ENCODE results near the gene THRSP. TPM values are rescaled to one million over a fixed set of nuclear protein-coding genes. Genes with fewer than 3 reads are reported as not detected.
"Not testable (repeated sequence)": the region's sequence is repeated elsewhere in the genome, so short reads cannot be mapped to it uniquely, and the experiment has no call there.

The THRSP gene
- total RNA-seq, 1 experiment from 2014 or later: not detected

- Histone ChIP-seq H2AFZ (ENCODE audit: low read length) (no peak overlapping the region), H3K9me2 (replicated peaks; ENCODE audit: insufficient read depth, low read length) (no peaks in the 10 kb centered on the region), H3K36me3 (ENCODE audit: insufficient read depth, low read length) (no peaks in the 10 kb centered on the region), H3K9me3 (ENCODE audit: low read length) (no peaks in the 10 kb centered on the region), H3K4me3 (ENCODE audit: low read length) (no peak overlapping the region), H3K4me1 (ENCODE audit: low read length) (no peaks in the 10 kb centered on the region), H3K27me3 (ENCODE audit: low read length) (no peaks in the 10 kb centered on the region), H3K27ac (ENCODE audit: low read length) (no peak overlapping the region), H3K79me2 (ENCODE audit: low read length) (no peaks in the 10 kb centered on the region), H3K9ac (ENCODE audit: low read length) (no peak overlapping the region), H4K20me1 (ENCODE audit: insufficient read depth, low read depth, low read length) (no peaks in the 10 kb centered on the region), H3K4me2 (ENCODE audit: low read depth, low read length, poor library complexity, severe bottlenecking) (no peak overlapping the region)
- no peak for DNase-seq
Measured at GRCh38 chr11:78054971-78055370, 8.7 kb upstream of the THRSP start.

GRCh38 chr11:78056093-78056492 lies 7.6 kb upstream of the THRSP start:
- Histone ChIP-seq H3K9me3 (ENCODE audit: low read length) (no peaks in the 10 kb centered on the region), H3K27me3 (ENCODE audit: low read length) (no peaks in the 10 kb centered on the region)

GRCh38 chr11:78057462-78058055 lies 6.1 kb upstream of the THRSP start:
- Histone ChIP-seq H3K36me3 (ENCODE audit: insufficient read depth, low read length) (no peaks in the 10 kb centered on the region), H2AFZ (ENCODE audit: low read length) (no peak overlapping the region), H3K27ac (ENCODE audit: low read length) (no peak overlapping the region), H3K4me2 (ENCODE audit: low read depth, low read length, poor library complexity, severe bottlenecking) (no peak overlapping the region), H3K27me3 (ENCODE audit: low read length) (no peaks in the 10 kb centered on the region), H3K9me3 (ENCODE audit: low read length) (no peaks in the 10 kb centered on the region), H3K4me3 (ENCODE audit: low read length) (no peak overlapping the region), H3K79me2 (ENCODE audit: low read length) (no peaks in the 10 kb centered on the region), H3K9me2 (replicated peaks; ENCODE audit: insufficient read depth, low read length) (no peaks in the 10 kb centered on the region), H4K20me1 (ENCODE audit: insufficient read depth, low read depth, low read length) (no peaks in the 10 kb centered on the region), H3K9ac (ENCODE audit: low read length) (no peak overlapping the region), H3K4me1 (ENCODE audit: low read length) (no peaks in the 10 kb centered on the region)
- no peak for DNase-seq

More at GRCh38 chr11:78056093-78056492, 7.6 kb upstream of the THRSP start:
- Histone ChIP-seq H3K4me2 (ENCODE audit: low read depth, low read length, poor library complexity, severe bottlenecking) (no peak overlapping the region), H3K9me2 (replicated peaks; ENCODE audit: insufficient read depth, low read length) (no peaks in the 10 kb centered on the region), H3K36me3 (ENCODE audit: insufficient read depth, low read length) (no peaks in the 10 kb centered on the region), H3K4me1 (ENCODE audit: low read length) (no peaks in the 10 kb centered on the region), H3K79me2 (ENCODE audit: low read length) (no peaks in the 10 kb centered on the region), H2AFZ (ENCODE audit: low read length) (no peak overlapping the region), H4K20me1 (ENCODE audit: insufficient read depth, low read depth, low read length) (no peaks in the 10 kb centered on the region), H3K4me3 (ENCODE audit: low read length) (no peak overlapping the region), H3K27ac (ENCODE audit: low read length) (no peak overlapping the region), H3K9ac (ENCODE audit: low read length) (no peak overlapping the region)
- no peak for DNase-seq

- not testable (repeated sequence) for H3K4me2 ChIP-seq (ENCODE audit: low read depth, low read length, poor library complexity, severe bottlenecking); H3K9me3 ChIP-seq (ENCODE audit: low read length); H3K9me2 ChIP-seq (replicated peaks; ENCODE audit: insufficient read depth, low read length); H3K4me1 ChIP-seq (ENCODE audit: low read length); H3K27me3 ChIP-seq (ENCODE audit: low read length); H3K4me3 ChIP-seq (ENCODE audit: low read length); DNase-seq; H2AFZ ChIP-seq (ENCODE audit: low read length); H3K79me2 ChIP-seq (ENCODE audit: low read length); H3K27ac ChIP-seq (ENCODE audit: low read length); H4K20me1 ChIP-seq (ENCODE audit: insufficient read depth, low read depth, low read length); H3K9ac ChIP-seq (ENCODE audit: low read length); H3K36me3 ChIP-seq (ENCODE audit: insufficient read depth, low read length)
Measured at GRCh38 chr11:78059749-78060328, 3.8 kb upstream of the THRSP start.

GRCh38 chr11:78060533-78060932 lies 3.1 kb upstream of the THRSP start:
- Histone ChIP-seq H3K4me1 (ENCODE audit: low read length) (no peaks in the 10 kb centered on the region), H3K36me3 (ENCODE audit: insufficient read depth, low read length) (no peaks in the 10 kb centered on the region), H3K27me3 (ENCODE audit: low read length) (no peaks in the 10 kb centered on the region), H2AFZ (ENCODE audit: low read length) (no peak overlapping the region), H3K4me3 (ENCODE audit: low read length) (no peak overlapping the region), H3K9ac (ENCODE audit: low read length) (no peak overlapping the region), H3K4me2 (ENCODE audit: low read depth, low read length, poor library complexity, severe bottlenecking) (no peak overlapping the region), H3K79me2 (ENCODE audit: low read length) (no peaks in the 10 kb centered on the region), H3K9me2 (replicated peaks; ENCODE audit: insufficient read depth, low read length) (no peaks in the 10 kb centered on the region), H3K9me3 (ENCODE audit: low read length) (no peaks in the 10 kb centered on the region), H4K20me1 (ENCODE audit: insufficient read depth, low read depth, low read length) (no peaks in the 10 kb centered on the region), H3K27ac (ENCODE audit: low read length) (no peak overlapping the region)
- no peak for DNase-seq

- Histone ChIP-seq H3K27me3 (ENCODE audit: low read length) (no peaks in the 10 kb centered on the region), H3K36me3 (ENCODE audit: insufficient read depth, low read length) (no peaks in the 10 kb centered on the region), H2AFZ (ENCODE audit: low read length) (no peak overlapping the region), H3K27ac (ENCODE audit: low read length) (no peak overlapping the region), H4K20me1 (ENCODE audit: insufficient read depth, low read depth, low read length) (no peaks in the 10 kb centered on the region), H3K4me1 (ENCODE audit: low read length) (no peaks in the 10 kb centered on the region), H3K9me2 (replicated peaks; ENCODE audit: insufficient read depth, low read length) (no peaks in the 10 kb centered on the region), H3K79me2 (ENCODE audit: low read length) (no peaks in the 10 kb centered on the region), H3K4me2 (ENCODE audit: low read depth, low read length, poor library complexity, severe bottlenecking) (no peak overlapping the region), H3K4me3 (ENCODE audit: low read length) (no peak overlapping the region), H3K9ac (ENCODE audit: low read length) (no peak overlapping the region), H3K9me3 (ENCODE audit: low read length) (no peaks in the 10 kb centered on the region)
- no peak for DNase-seq
Measured at GRCh38 chr11:78061088-78061920, 2.4 kb upstream of the THRSP start.

GRCh38 chr11:78061921-78062311 lies 1.7 kb upstream of the THRSP start:
- Histone ChIP-seq H3K36me3 (ENCODE audit: insufficient read depth, low read length) (no peaks in the 10 kb centered on the region), H2AFZ (ENCODE audit: low read length) (no peak overlapping the region), H3K4me3 (ENCODE audit: low read length) (no peak overlapping the region), H3K4me1 (ENCODE audit: low read length) (no peaks in the 10 kb centered on the region), H4K20me1 (ENCODE audit: insufficient read depth, low read depth, low read length) (no peaks in the 10 kb centered on the region), H3K27ac (ENCODE audit: low read length) (no peak overlapping the region), H3K9ac (ENCODE audit: low read length) (no peak overlapping the region), H3K9me3 (ENCODE audit: low read length) (no peaks in the 10 kb centered on the region), H3K27me3 (ENCODE audit: low read length) (no peaks in the 10 kb centered on the region), H3K4me2 (ENCODE audit: low read depth, low read length, poor library complexity, severe bottlenecking) (no peak overlapping the region), H3K79me2 (ENCODE audit: low read length) (no peaks in the 10 kb centered on the region), H3K9me2 (replicated peaks; ENCODE audit: insufficient read depth, low read length) (no peaks in the 10 kb centered on the region)
- DNase-seq: no peak

GRCh38 chr11:78062671-78063070 lies 990 bp upstream of the THRSP start:
- Histone ChIP-seq H3K27ac (ENCODE audit: low read length) (no peak overlapping the region), H3K79me2 (ENCODE audit: low read length) (no peaks in the 10 kb centered on the region), H4K20me1 (ENCODE audit: insufficient read depth, low read depth, low read length) (no peaks in the 10 kb centered on the region), H3K4me2 (ENCODE audit: low read depth, low read length, poor library complexity, severe bottlenecking) (no peak overlapping the region), H3K4me3 (ENCODE audit: low read length) (no peak overlapping the region), H3K9me2 (replicated peaks; ENCODE audit: insufficient read depth, low read length) (no peaks in the 10 kb centered on the region), H3K9me3 (ENCODE audit: low read length) (no peaks in the 10 kb centered on the region), H3K36me3 (ENCODE audit: insufficient read depth, low read length) (no peaks in the 10 kb centered on the region), H3K9ac (ENCODE audit: low read length) (no peak overlapping the region), H3K4me1 (ENCODE audit: low read length) (no peaks in the 10 kb centered on the region), H2AFZ (ENCODE audit: low read length) (no peak overlapping the region), H3K27me3 (ENCODE audit: low read length) (no peaks in the 10 kb centered on the region)
- DNase-seq: no peak

Measured in Karpas-422 (cell line).